K562 (cell line): Measurements from ENCODE around the gene CCDC70.

ENCODE experiments used
- BCLAF1 ChIP-seq, 2 experiments: fragments of 450-650 bp in 1 of 2; IDR thresholded peaks; 2 replicates each; pipeline ENCODE4 v1.6.1; 2011 to 2017; ENCODE audit warnings: low read depth in 2 of 2, antibody characterized with exemption in 1 of 2, borderline replicate concordance in 1 of 2, low read length in 1 of 2, mild to moderate bottlenecking in 1 of 2, mixed read lengths in 1 of 2; ENCODE audit not compliant: control insufficient read depth in 1 of 2
- CHD2 ChIP-seq: IDR thresholded peaks from 2 replicates; pipeline ENCODE4 v1.6.1; 2011; ENCODE audit warnings: low read depth, low read length
- EZH2 ChIP-seq: IDR thresholded peaks from 2 replicates; pipeline ENCODE4 v1.6.1; 2012; ENCODE audit warnings: low read depth, mild to moderate bottlenecking, inconsistent platforms, low read length, borderline replicate concordance
- FOXP1 ChIP-seq: sonication (generic); formaldehyde crosslinking; IDR thresholded peaks from 2 replicates; pipeline ENCODE4 v1.8.0; 2022; ENCODE audit warnings: mild to moderate bottlenecking, missing genetic modification reagents
- GMEB1 ChIP-seq: fragments of 250-450 bp; sonication (Bioruptor Pico); IDR thresholded peaks from 2 replicates; pipeline ENCODE4 v1.4.0; 2020; ENCODE audit warnings: mild to moderate bottlenecking
- NCOA4 ChIP-seq: fragments of 450-650 bp; IDR thresholded peaks from 2 replicates; pipeline ENCODE4 v1.6.1; 2018; ENCODE audit warnings: mild to moderate bottlenecking; ENCODE audit not compliant: partially characterized antibody
- ZNF766 ChIP-seq: fragments of 200-800 bp; sonication (Bioruptor generic); conservative IDR thresholded peaks from 2 replicates; pipeline ENCODE4 v1.6.1; 2016; ENCODE audit warnings: missing genetic modification characterization, missing compliant biosample characterization
- ZZZ3 ChIP-seq: fragments of 450-650 bp; IDR thresholded peaks from 2 replicates; pipeline ENCODE4 v1.6.1; 2016; ENCODE audit warnings: antibody characterized with exemption, mild to moderate bottlenecking, moderate library complexity

DNA sequence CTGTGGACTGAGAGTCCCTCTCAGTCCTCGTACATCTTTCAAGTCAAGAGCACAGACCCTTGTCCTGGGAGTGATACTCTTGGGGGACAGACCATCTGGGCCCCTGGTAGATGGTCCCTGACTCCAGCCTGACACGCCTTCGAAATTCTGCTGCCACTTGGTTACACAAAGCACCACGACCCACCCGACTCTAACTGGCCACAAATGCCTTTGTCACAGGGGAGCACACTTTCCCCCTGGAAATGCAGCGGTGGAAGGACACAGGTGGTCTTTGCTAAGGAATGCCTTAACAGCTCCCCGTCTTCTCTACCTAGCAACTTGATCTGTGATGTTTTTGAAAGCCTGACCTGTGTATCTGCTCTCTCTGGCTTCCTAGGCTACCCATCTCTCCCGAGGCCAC, 44.1 kb upstream of the CCDC70 start:
- TF ChIP-seq CHD2 = no peak
- no peak for TF ChIP-seq GMEB1 (CRISPR knock-in tag)
- TF ChIP-seq ZZZ3 = no peak
- no peak for TF ChIP-seq BCLAF1 (IDR thresholded peaks at IDR 0.05; ENCODE audit: borderline replicate concordance in 1 of 2, control insufficient read depth in 1 of 2, low read depth in 2 of 2, low read length in 1 of 2)
- no peak for TF ChIP-seq FOXP1
- no peak for TF ChIP-seq EZH2
- TF ChIP-seq ZNF766 (CRISPR knock-in tag) = no peak
- no peak for TF ChIP-seq NCOA4
